ENCODE data around the gene FHAD1.

- TF ChIP-seq CTCF (IDR thresholded peaks at IDR 0.05) (no peak), SMC3 (IDR thresholded peaks at IDR 0.05; ENCODE audit: low read depth, low read length) (no peak), TEAD4 (IDR thresholded peaks at IDR 0.05; ENCODE audit: borderline replicate concordance, insufficient read depth) (no peak), SIN3A (IDR thresholded peaks at IDR 0.05; ENCODE audit: borderline replicate concordance, low read depth, low read length) (no peak), RAD21 (IDR thresholded peaks at IDR 0.05; ENCODE audit: low read length) (no peak), MAX (IDR thresholded peaks at IDR 0.05; ENCODE audit: low read depth) (no peak), POLR2AphosphoS5 (IDR thresholded peaks at IDR 0.05; ENCODE audit: low read depth, low read length) (no peak)
Measured at GRCh38 chr1:15280416-15280815, 33.4 kb downstream of the FHAD1 start.

All from SK-N-SH (cell line).